ENCODE measurements around the gene TSKU. TPM values are rescaled to one million over a fixed set of nuclear protein-coding genes. Genes with fewer than 3 reads are reported as not detected.
"Not testable (repeated sequence)": the region's sequence is repeated elsewhere in the genome, so short reads cannot be mapped to it uniquely, and the experiment has no call there.

The TSKU gene
- polyA plus RNA-seq, 1 of the 3 experiments (the other 2 are of a cell fraction), result 20.7 TPM

DNA sequence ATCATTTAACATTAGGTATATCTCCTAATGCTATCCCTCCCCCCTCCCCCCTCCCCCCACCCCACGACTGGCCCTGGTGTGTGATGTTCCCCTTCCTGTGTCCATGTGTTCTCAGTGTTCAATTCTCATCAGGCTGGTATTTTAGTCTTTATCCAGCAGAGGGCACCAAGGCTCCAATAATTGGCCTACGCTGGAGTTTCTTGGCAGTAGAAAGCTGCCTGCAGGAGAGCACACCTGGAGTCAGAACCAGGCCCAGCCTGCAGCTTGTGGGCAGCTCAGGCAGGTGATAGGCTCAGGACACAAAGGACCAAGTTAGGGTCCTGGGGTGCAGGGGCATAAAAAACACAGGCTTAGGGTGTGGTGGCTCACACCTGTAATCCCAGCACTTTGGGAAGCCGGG lies 49.2 kb upstream of the TSKU start:
- H2AFZ ChIP-seq (ENCODE audit: low read depth); POLR2A ChIA-PET; H3K9me3 ChIP-seq; H3K4me2 ChIP-seq; H3K27ac ChIP-seq (ENCODE audit: low read depth in 2 of 2, low read length in 1 of 2); H3K36me3 ChIP-seq (replicated peaks in 1 of 2; ENCODE audit: control insufficient read depth in 1 of 2, insufficient read depth in 2 of 2, low read length in 1 of 2); H3K9me2 ChIP-seq; H3K4me3 ChIP-seq (ENCODE audit: low read depth in 2 of 2, low read length in 1 of 2); H3F3A ChIP-seq (replicated peaks; ENCODE audit: insufficient read depth); H4K20me1 ChIP-seq (ENCODE audit: insufficient read depth); H3K9ac ChIP-seq; H3K27me3 ChIP-seq (ENCODE audit: insufficient read depth); H3K79me2 ChIP-seq (ENCODE audit: insufficient read depth): not testable (repeated sequence)
- DNase-seq, result peak; percentile 71
- WGBS (ENCODE audit: low lambda C conversion rate), result 29% methylated on average over 3 of the region's 3 CpGs
- CTCF ChIA-PET, result interaction anchor here (0.6 to 11.5 kb wide), 47 partner anchors 8 to 815 kb away, joined by 3 to 205 read pairs (median 5); partner anchors contain the start of genes B3GNT6, OMP and TSKU
- H3K4me1 ChIP-seq (ENCODE audit: control insufficient read depth in 1 of 2, insufficient read depth in 2 of 2, low read depth in 1 of 2, low read length in 1 of 2), result peaks cover 0 to 16% of the 10 kb centered on the region in 2 experiments; a peak in 1 of 4 replicates
- TF ChIP-seq NFIC (IDR thresholded peaks at IDR 0.05; ENCODE audit: borderline replicate concordance) (peak; percentile 30; the same call in 1 of the 2 replicates), CTCF (IDR thresholded peaks at IDR 0.05) (peak; percentile 69), RAD21 (IDR thresholded peaks at IDR 0.05; ENCODE audit: low read length) (peak; percentile 90), SMC3 (IDR thresholded peaks at IDR 0.05; ENCODE audit: low read depth, low read length) (peak; percentile 86)

- TF ChIP-seq MXI1 (IDR thresholded peaks at IDR 0.05; ENCODE audit: low read depth, low read length), result no peak
- no peak for TF ChIP-seq SMC3 (IDR thresholded peaks at IDR 0.05; ENCODE audit: low read depth, low read length)
- TF ChIP-seq EP300 (IDR thresholded peaks at IDR 0.05; ENCODE audit: borderline replicate concordance in 1 of 2, low read depth in 1 of 2, low read length in 1 of 2), result no peak
- no peak for TF ChIP-seq TEAD4 (IDR thresholded peaks at IDR 0.05; ENCODE audit: borderline replicate concordance, insufficient read depth)
- TF ChIP-seq POLR2AphosphoS5 (IDR thresholded peaks at IDR 0.05; ENCODE audit: low read depth, low read length), result no peak
- no peak for TF ChIP-seq MEF2A (IDR thresholded peaks at IDR 0.05; ENCODE audit: borderline replicate concordance, low read depth)
- no peak for TF ChIP-seq YY1 (IDR thresholded peaks at IDR 0.05; ENCODE audit: low read depth)
- TF ChIP-seq USF2 (IDR thresholded peaks at IDR 0.05; ENCODE audit: borderline replicate concordance, low read depth, low read length), result no peak
- TF ChIP-seq RXRA (IDR thresholded peaks at IDR 0.05; ENCODE audit: borderline replicate concordance, low read depth), result no peak
- TF ChIP-seq TCF12 (IDR thresholded peaks at IDR 0.05), result no peak
- no peak for TF ChIP-seq RAD21 (IDR thresholded peaks at IDR 0.05; ENCODE audit: low read length)
- no peak for TF ChIP-seq NRF1 (IDR thresholded peaks at IDR 0.05; ENCODE audit: low read depth, low read length)
- TF ChIP-seq USF1 (IDR thresholded peaks at IDR 0.05; ENCODE audit: borderline replicate concordance, low read depth), result no peak
- no peak for TF ChIP-seq CTCF (IDR thresholded peaks at IDR 0.05)
- TF ChIP-seq SIN3A (IDR thresholded peaks at IDR 0.05; ENCODE audit: borderline replicate concordance, low read depth, low read length), result no peak
- no peak for TF ChIP-seq FOXJ3 (CRISPR knock-in tag; IDR thresholded peaks at IDR 0.05)
- TF ChIP-seq GABPA (IDR thresholded peaks at IDR 0.05; ENCODE audit: low read depth), result no peak
- DNase-seq, result no peak
- Histone ChIP-seq H3K36me3 (replicated peaks in 1 of 2; ENCODE audit: control insufficient read depth in 1 of 2, insufficient read depth in 2 of 2, low read length in 1 of 2) (no peaks in the 10 kb centered on the region), H3K4me3 (ENCODE audit: low read depth in 2 of 2, low read length in 1 of 2) (no peak overlapping the region), H2AFZ (ENCODE audit: low read depth) (no peak overlapping the region), H3K9me3 (no peaks in the 10 kb centered on the region), H3K9me2 (no peaks in the 10 kb centered on the region), H3K9ac (no peak overlapping the region), H3K4me2 (no peak overlapping the region), H4K20me1 (ENCODE audit: insufficient read depth) (no peaks in the 10 kb centered on the region), H3K27ac (ENCODE audit: low read depth in 2 of 2, low read length in 1 of 2) (peak overlapping the region in 1 of 2 experiments; percentile 3; a peak in 1 of 4 replicates), H3F3A (replicated peaks; ENCODE audit: insufficient read depth) (no peaks in the 10 kb centered on the region), H3K79me2 (ENCODE audit: insufficient read depth) (no peaks in the 10 kb centered on the region), H3K27me3 (ENCODE audit: insufficient read depth) (peaks cover 6% of the 10 kb centered on the region; the same call in 1 of the 2 replicates), H3K4me1 (ENCODE audit: control insufficient read depth in 1 of 2, insufficient read depth in 2 of 2, low read depth in 1 of 2, low read length in 1 of 2) (peaks cover 0 to 16% of the 10 kb centered on the region in 2 experiments; a peak in 1 of 4 replicates)
- ChIA-PET CTCF (interaction anchor here (0.6 to 11.5 kb wide), 49 partner anchors 9 to 707 kb away, joined by 3 to 205 read pairs (median 5); partner anchors contain the start of genes B3GNT6, OMP and TSKU), POLR2A (no interaction called here)
- WGBS (ENCODE audit: low lambda C conversion rate), result 71% methylated on average over 12 of the region's 12 CpGs
Observed at GRCh38 chr11:76734456-76735420, 48.4 kb upstream of the TSKU start.

Measured in SK-N-SH (cell line).